Fibroblast of lung (primary cell): ENCODE results near the gene UIMC1.

Experiments used
- CTCF ChIP-seq, 2 donors: IDR thresholded peaks in 1 of 2; conservative IDR thresholded peaks in 1 of 2; 1 replicate in 1 of 2; 2 replicates in 1 of 2; pipeline ENCODE4 v1.5.1; 2011 to 2012; ENCODE audit warnings: low read length in 2 of 2, control low read depth in 1 of 2, inconsistent platforms in 1 of 2, low read depth in 1 of 2, mild to moderate bottlenecking in 1 of 2
- EZH2 ChIP-seq: IDR thresholded peaks from 2 replicates; pipeline ENCODE4 v1.5.1; 2012; ENCODE audit warnings: low read length, control low read depth, mild to moderate bottlenecking; ENCODE audit errors: missing control alignments

- TF ChIP-seq CTCF (conservative IDR thresholded peaks at IDR 0.05 in 1 of 2, IDR thresholded peaks at IDR 0.05 in 1 of 2; ENCODE audit: low read depth in 1 of 2, low read length in 2 of 2): no peak
- no peak for TF ChIP-seq EZH2
Observed at GRCh38 chr5:176994460-176995121, 12.0 kb downstream of the UIMC1 start.
